H9 (cell line): Measurements from ENCODE around the gene PPP1CA. TPM values are rescaled to one million over a fixed set of nuclear protein-coding genes. Genes with fewer than 3 reads are reported as not detected.

ENCODE experiments used
- DNase-seq: peaks from one replicate; pipeline ENCODE4 v3.0.0-alpha.2; 2017
- H2AFZ ChIP-seq: one replicate; pipeline ENCODE4 v1.6.1; 2013; ENCODE audit warnings: mild to moderate bottlenecking, low read length, control low read depth, moderate library complexity
- H2AK5ac ChIP-seq: 2 replicates; pipeline ENCODE4 v1.6.1; 2013; ENCODE audit warnings: low read length, control low read depth, mixed read lengths; ENCODE audit not compliant: insufficient read length
- H2BK120ac ChIP-seq: one replicate; pipeline ENCODE4 v1.6.1; 2013; ENCODE audit warnings: low read depth, mild to moderate bottlenecking, low read length, control low read depth, inconsistent platforms; ENCODE audit not compliant: poor library complexity, severe bottlenecking
- H2BK12ac ChIP-seq: 2 replicates; pipeline ENCODE4 v1.6.1; 2013; ENCODE audit warnings: low read length, control low read depth, mixed read lengths, low read depth; ENCODE audit not compliant: insufficient read length
- H2BK15ac ChIP-seq: 2 replicates; pipeline ENCODE4 v1.6.1; 2013; ENCODE audit warnings: low read depth, low read length, control low read depth
- H2BK20ac ChIP-seq: one replicate; pipeline ENCODE4 v1.6.1; 2013; ENCODE audit warnings: low read depth, mild to moderate bottlenecking, low read length, control low read depth, inconsistent platforms; ENCODE audit not compliant: poor library complexity, severe bottlenecking
- H2BK5ac ChIP-seq: 2 replicates; pipeline ENCODE4 v1.6.1; 2013; ENCODE audit warnings: low read length, control low read depth, mixed read lengths; ENCODE audit not compliant: insufficient read length
- H3K14ac ChIP-seq: 2 replicates; pipeline ENCODE4 v1.6.1; 2013; ENCODE audit warnings: low read length, control low read depth; ENCODE audit not compliant: insufficient read depth
- H3K18ac ChIP-seq: 2 replicates; pipeline ENCODE4 v1.6.1; 2013; ENCODE audit warnings: low read depth, mild to moderate bottlenecking, mixed read lengths, low read length, control low read depth; ENCODE audit not compliant: insufficient read length
- H3K23ac ChIP-seq: 2 replicates; pipeline ENCODE4 v1.6.1; 2013; ENCODE audit warnings: low read length, control low read depth, mixed read lengths, low read depth; ENCODE audit not compliant: insufficient read length
- H3K23me2 ChIP-seq: 2 replicates; pipeline ENCODE4 v1.6.1; 2013; ENCODE audit warnings: low read depth, mild to moderate bottlenecking, mixed read lengths, low read length, control low read depth; ENCODE audit not compliant: insufficient read length, poor library complexity, severe bottlenecking
- H3K27ac ChIP-seq: 2 replicates; pipeline ENCODE4 v1.5.1; 2013; ENCODE audit warnings: low read length, control low read depth, mixed read lengths, low read depth; ENCODE audit not compliant: insufficient read length
- H3K27me3 ChIP-seq: 2 replicates; pipeline ENCODE4 v1.6.1; 2013; ENCODE audit warnings: low read length, control low read depth, inconsistent platforms; ENCODE audit not compliant: insufficient read depth
- H3K4ac ChIP-seq: 2 replicates; pipeline ENCODE4 v1.6.1; 2013; ENCODE audit warnings: low read depth, mild to moderate bottlenecking, control low read depth, inconsistent platforms, low read length, moderate library complexity
- H3K4me1 ChIP-seq: 2 replicates; pipeline ENCODE4 v1.6.1; 2013; ENCODE audit warnings: low read length, control low read depth, inconsistent platforms; ENCODE audit not compliant: insufficient read depth
- H3K4me2 ChIP-seq: 2 replicates; pipeline ENCODE4 v1.6.1; 2013; ENCODE audit warnings: low read length, control low read depth, mixed read lengths; ENCODE audit not compliant: insufficient read length, insufficient read depth
- H3K56ac ChIP-seq: 2 replicates; pipeline ENCODE4 v1.6.1; 2013; ENCODE audit warnings: low read depth, mild to moderate bottlenecking, mixed read lengths, low read length, control low read depth; ENCODE audit not compliant: insufficient read length
- H3K79me1 ChIP-seq: 2 replicates; pipeline ENCODE4 v1.6.1; 2013; ENCODE audit warnings: low read depth, mild to moderate bottlenecking, moderate library complexity, low read length, control low read depth, inconsistent platforms; ENCODE audit not compliant: insufficient read depth, poor library complexity, severe bottlenecking
- H3K79me2 ChIP-seq: 2 replicates; pipeline ENCODE4 v1.6.1; 2013; ENCODE audit warnings: low read length, control low read depth, inconsistent platforms; ENCODE audit not compliant: insufficient read depth
- H3K9ac ChIP-seq: 2 replicates; pipeline ENCODE4 v1.6.1; 2013; ENCODE audit warnings: low read length, control low read depth, mixed read lengths; ENCODE audit not compliant: insufficient read length; ENCODE audit errors: extremely low read depth
- H3K9me3 ChIP-seq: one replicate; pipeline ENCODE4 v1.6.1; 2013; ENCODE audit warnings: low read depth, low read length, inconsistent platforms; ENCODE audit not compliant: control insufficient read depth
- H3T11ph ChIP-seq: one replicate; pipeline ENCODE4 v1.6.1; 2013; ENCODE audit warnings: mild to moderate bottlenecking, low read length, control low read depth, inconsistent platforms
- H4K20me1 ChIP-seq: one replicate; pipeline ENCODE4 v1.6.1; 2013; ENCODE audit not compliant: control insufficient read depth, insufficient read length, insufficient read depth
- H4K5ac ChIP-seq: 2 replicates; pipeline ENCODE4 v1.6.1; 2013; ENCODE audit warnings: low read depth, mild to moderate bottlenecking, mixed read lengths, low read length, control low read depth; ENCODE audit not compliant: insufficient read length
- H4K8ac ChIP-seq: replicated peaks from 2 replicates; pipeline ENCODE4 v1.6.1; 2013; ENCODE audit warnings: low read length, control low read depth, mixed read lengths, low read depth; ENCODE audit not compliant: insufficient read length
- H4K91ac ChIP-seq: 2 replicates; pipeline ENCODE4 v1.6.1; 2013; ENCODE audit warnings: low read depth, mild to moderate bottlenecking, moderate library complexity, mixed read lengths, low read length, control low read depth; ENCODE audit not compliant: insufficient read length
- H3K27ac Mint-ChIP-seq, 3 experiments: 2 replicates in 2 of 3; 3 replicates in 1 of 3; pipeline ENCODE4 v1.8.0; 2020 to 2021; ENCODE audit warnings: mixed read lengths in 3 of 3, mild to moderate bottlenecking in 1 of 3, moderate library complexity in 1 of 3
- H3K27me3 Mint-ChIP-seq: 2 replicates; pipeline ENCODE4 v1.8.0; 2021; ENCODE audit warnings: low read depth, mild to moderate bottlenecking, moderate library complexity, mixed read lengths
- H3K36me3 Mint-ChIP-seq, 3 experiments: 2 replicates in 2 of 3; 3 replicates in 1 of 3; pipeline ENCODE4 v1.8.0; 2020 to 2021; ENCODE audit warnings: low read depth in 3 of 3, mixed read lengths in 3 of 3; ENCODE audit not compliant: insufficient read depth in 1 of 3
- H3K4me1 Mint-ChIP-seq, 2 experiments: 2 replicates each; pipeline ENCODE4 v1.8.0; 2020; ENCODE audit warnings: mixed read lengths in 2 of 2
- H3K4me3 Mint-ChIP-seq, 2 experiments: 2 replicates in 1 of 2; 3 replicates in 1 of 2; pipeline ENCODE4 v1.8.0; 2020 to 2021; ENCODE audit warnings: mild to moderate bottlenecking in 2 of 2, mixed read lengths in 2 of 2, moderate library complexity in 1 of 2
- H3K9me3 Mint-ChIP-seq, 2 experiments: 2 replicates in 1 of 2; 3 replicates in 1 of 2; pipeline ENCODE4 v1.8.0; 2020; ENCODE audit warnings: mild to moderate bottlenecking in 2 of 2, mixed read lengths in 2 of 2, moderate library complexity in 1 of 2
- CTCF ChIP-seq: fragments of 200-600 bp; sonication (generic); conservative IDR thresholded peaks from 3 replicates; pipeline ENCODE4 v1.8.0; 2021; ENCODE audit warnings: antibody characterized with exemption, mild to moderate bottlenecking
- WGBS: extraction: QIAGEN DNeasy Blood & Tissue Kit; methylation state at CpG from one replicate; pipeline ENCODE4 v1.1.7; 2013; ENCODE audit warnings: missing lambda C conversion rate, low lambda C conversion rate, mixed read lengths; ENCODE audit not compliant: insufficient read length; ENCODE audit errors: extremely low coverage; 5-methylcytosine and 5-hydroxymethylcytosine counted together
- total RNA-seq: library from RNA; stranded (reverse); gene quantifications from 2 replicates; pipeline ENCODE4 v1.2.1, GENCODE V29; 2021

Gene PPP1CA
- total RNA-seq, 1 experiment from 2014 or later: 205 TPM

DNA sequence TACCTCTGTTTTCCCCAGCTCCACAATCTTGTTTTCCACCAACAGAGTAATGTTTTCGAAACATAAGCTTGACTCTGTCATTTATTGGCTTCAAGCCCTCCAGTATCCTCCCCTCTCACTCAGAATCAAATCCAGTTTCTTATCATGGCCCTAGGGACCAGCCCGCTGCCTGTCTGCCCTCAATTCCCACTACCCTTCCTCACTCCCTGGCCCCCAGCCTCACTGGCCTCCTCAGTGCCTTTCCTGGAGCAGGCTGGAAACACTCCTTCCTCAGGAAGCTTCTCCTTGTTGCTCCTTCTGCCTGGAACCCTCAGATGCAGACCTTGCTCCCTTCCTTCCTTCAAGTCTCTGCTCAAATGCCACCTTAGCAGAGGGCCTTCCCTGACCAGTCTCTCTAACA, 52.2 kb downstream of the PPP1CA start:
- Histone ChIP-seq H2BK20ac (no peak overlapping the region), H3K9ac (no peak overlapping the region), H3K27ac (no peak overlapping the region), H3K23me2 (peaks cover 14% of the 10 kb centered on the region), H3K79me1 (no peaks in the 10 kb centered on the region), H4K20me1 (no peaks in the 10 kb centered on the region), H4K5ac (no peak overlapping the region), H2AK5ac (no peak overlapping the region), H3K18ac (no peak overlapping the region), H3K14ac (no peak overlapping the region; the same call in 1 of the 2 replicates), H3K4ac (no peak overlapping the region), H4K8ac (no peak overlapping the region), H3K4me2 (no peak overlapping the region), H3K4me1 (no peaks in the 10 kb centered on the region), H2AFZ (no peak overlapping the region), H2BK15ac (no peak overlapping the region), H2BK120ac (no peak overlapping the region), H3K79me2 (no peaks in the 10 kb centered on the region), H4K91ac (no peak overlapping the region), H2BK5ac (no peak overlapping the region), H2BK12ac (no peak overlapping the region), H3K27me3 (no peaks in the 10 kb centered on the region), H3T11ph (no peak overlapping the region), H3K56ac (no peak overlapping the region), H3K23ac (no peak overlapping the region), H3K9me3 (no peaks in the 10 kb centered on the region)
- H3K27ac Mint-ChIP-seq: peak overlapping the region in 1 of 3 experiments; percentile 2; a peak in 1 of 7 replicates
- no CpG with 5 or more reads among the region's 2 CpGs for WGBS
- H3K4me3 Mint-ChIP-seq: no peak overlapping the region
- TF ChIP-seq CTCF: no peak
- no peaks in the 10 kb centered on the region; the same call in 1 of the 2 replicates for H3K27me3 Mint-ChIP-seq
- H3K9me3 Mint-ChIP-seq: no peaks in the 10 kb centered on the region; a peak in 1 of 5 replicates
- DNase-seq: no peak
- H3K4me1 Mint-ChIP-seq: peaks cover 22 to 32% of the 10 kb centered on the region in 2 experiments
- H3K36me3 Mint-ChIP-seq: no peaks in the 10 kb centered on the region
